Frontal cortex (tissue), 4 donors: ENCODE results near the gene ZC3HAV1. TPM values are rescaled to one million over a fixed set of nuclear protein-coding genes. Genes with fewer than 3 reads are reported as not detected.
"Not testable (repeated sequence)": the region's sequence is repeated elsewhere in the genome, so short reads cannot be mapped to it uniquely, and the experiment has no call there.

Experiments used
- DNase-seq, 2 donors: peaks; one replicate each; pipeline ENCODE4 v3.0.0; 2012; ENCODE audit warnings: low spot score in 2 of 2
- FAIRE-seq: peaks from 2 replicates; lab custom pipeline; 2012; peaks lifted over from hg19 to GRCh38; lab: Jason Lieb, UNC
- total RNA-seq: library from RNA; depleted of rRNA; stranded (reverse); fragments of >200 nt; gene quantifications from one replicate; pipeline ENCODE4 v1.2.3, GENCODE V29; 2014
- donor health status: control.
- donor health status: control.
- donor health status: control.

The ZC3HAV1 gene
- total RNA-seq, 1 donor from 2014 or later = 4.1 TPM

DNA sequence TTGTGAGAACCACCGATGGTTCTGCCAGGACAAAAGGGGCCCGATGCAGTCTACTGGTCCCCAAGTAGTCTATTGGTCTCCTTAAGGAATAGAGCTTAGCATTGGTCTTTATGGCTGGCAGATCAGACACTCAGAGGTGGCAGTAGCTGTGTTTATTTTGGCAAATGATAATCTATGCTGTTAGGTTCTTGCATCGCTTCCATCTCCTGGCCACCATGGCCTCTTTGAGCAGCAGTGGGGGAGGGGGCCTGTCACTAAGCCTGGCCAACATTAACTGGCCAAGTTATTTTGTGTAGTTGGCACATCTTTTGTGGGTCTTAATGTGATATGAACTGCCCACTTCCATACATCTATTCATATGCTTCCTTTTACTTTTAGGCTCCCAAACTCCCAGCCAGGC lies 4.5 kb upstream of the ZC3HAV1 start:
- DNase-seq = no peak
- FAIRE-seq = no peak

DNA sequence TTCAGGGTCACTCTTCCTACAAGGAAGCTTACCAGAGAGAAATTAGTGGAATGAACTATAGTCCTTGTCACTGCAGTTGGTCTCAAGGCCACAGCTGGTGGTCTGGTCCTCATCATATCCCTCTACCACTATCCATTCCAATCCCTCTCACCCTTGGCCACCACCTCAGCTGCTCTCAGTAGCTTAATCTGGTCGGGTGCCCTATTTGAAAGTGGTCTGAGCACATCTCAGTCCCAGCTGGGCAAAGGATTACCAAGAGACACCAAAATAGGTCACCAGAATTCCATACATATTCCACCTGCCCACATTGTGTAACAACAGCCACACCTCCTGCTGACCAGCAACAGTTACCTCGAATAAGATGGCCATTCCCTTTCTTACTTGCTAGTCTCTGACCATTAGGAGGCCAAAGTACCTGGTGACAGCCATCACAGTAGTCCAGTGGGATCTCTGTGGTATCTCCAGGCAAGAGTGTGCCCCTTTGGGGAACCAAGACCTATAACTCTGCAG lies 3.3 kb upstream of the ZC3HAV1 start:
- FAIRE-seq (no peak), DNase-seq (no peak)

DNA sequence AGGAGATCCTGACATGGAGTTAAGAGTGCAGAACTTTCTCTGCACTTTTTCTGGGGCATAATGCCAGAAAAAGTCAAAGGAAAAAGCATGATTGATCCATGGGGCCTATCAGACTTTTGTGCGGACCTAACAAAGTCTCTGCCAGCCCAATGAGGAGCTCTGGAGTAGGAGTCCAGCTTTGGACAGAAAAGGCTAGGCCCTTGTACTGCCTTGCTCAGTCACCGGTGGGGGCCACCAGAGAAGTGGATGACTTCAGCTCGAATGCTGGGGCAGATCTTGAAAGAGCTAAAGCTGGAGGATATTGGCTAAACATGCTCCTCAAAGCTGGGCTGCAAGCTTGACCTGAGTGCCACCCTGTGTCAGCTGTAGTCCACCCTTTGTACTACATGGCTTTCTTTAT lies 2.8 kb upstream of the ZC3HAV1 start:
- no peak for FAIRE-seq
- no peak for DNase-seq

DNA sequence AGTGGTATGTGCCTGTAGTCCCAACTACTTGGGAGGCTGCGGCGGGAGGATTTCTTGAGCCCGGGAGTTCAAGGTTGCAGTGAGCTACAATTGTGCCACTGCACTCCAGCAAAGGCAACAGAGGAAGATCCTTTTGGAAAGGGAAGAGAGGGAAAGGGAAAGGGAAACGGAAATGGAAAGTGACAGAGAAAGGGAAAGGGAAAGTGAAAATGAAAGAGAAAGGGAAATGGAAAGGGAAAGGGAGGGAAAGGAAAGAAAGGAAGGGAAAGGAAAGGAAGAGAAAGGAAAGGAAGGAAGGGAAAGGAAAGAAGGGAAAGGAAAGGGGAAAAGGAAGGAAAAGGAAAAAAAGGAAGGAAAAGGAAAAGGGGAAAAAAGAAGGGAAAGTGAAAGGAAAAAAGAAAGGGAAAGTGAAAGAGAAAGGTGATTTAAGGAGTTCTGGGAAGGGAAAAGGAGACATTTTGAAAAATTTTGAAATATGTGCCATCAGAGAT lies 2.3 kb upstream of the ZC3HAV1 start:
- no peak for FAIRE-seq
- DNase-seq = no peak

DNA sequence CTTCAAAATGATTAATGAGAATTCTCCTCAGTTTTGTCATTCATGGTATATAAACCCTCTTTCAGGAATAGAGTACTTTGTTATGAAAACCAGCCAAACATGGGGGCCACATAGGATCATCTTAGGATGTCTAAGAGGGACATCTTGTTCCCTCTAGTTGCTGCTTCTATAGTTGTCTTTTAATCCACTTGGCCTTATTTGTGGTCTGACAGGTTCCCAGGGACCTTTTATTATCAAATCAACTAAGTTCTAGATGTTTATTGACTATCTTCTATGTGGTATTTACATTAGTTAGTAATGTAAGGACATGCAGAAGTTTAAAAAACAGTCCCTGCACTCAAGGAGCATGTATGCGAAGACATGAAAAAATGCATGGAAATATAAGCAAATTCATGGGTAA lies 1.6 kb upstream of the ZC3HAV1 start:
- FAIRE-seq = no peak
- no peak for DNase-seq

DNA sequence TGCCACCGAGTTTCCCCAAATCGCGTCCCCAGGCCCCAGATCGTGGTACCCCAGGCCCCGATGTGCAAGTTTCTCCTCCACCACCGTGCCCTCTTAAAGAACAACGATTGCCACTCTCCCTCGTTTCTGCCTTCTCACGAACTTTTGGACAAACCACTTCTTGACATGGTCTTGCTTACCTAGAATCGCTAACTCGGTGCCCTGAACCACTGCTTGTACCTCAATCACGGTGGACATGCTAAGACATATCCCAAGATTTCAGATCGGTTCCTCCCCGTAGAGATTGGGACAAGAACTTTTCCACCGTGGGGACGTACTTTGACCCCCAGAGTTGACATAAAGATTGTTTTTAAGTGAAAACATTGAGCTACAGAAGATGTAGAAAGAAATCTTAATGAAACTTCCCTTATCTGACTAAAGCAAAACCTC lies 477 bp upstream of the ZC3HAV1 start:
- no peak for DNase-seq
- FAIRE-seq = no peak

DNA sequence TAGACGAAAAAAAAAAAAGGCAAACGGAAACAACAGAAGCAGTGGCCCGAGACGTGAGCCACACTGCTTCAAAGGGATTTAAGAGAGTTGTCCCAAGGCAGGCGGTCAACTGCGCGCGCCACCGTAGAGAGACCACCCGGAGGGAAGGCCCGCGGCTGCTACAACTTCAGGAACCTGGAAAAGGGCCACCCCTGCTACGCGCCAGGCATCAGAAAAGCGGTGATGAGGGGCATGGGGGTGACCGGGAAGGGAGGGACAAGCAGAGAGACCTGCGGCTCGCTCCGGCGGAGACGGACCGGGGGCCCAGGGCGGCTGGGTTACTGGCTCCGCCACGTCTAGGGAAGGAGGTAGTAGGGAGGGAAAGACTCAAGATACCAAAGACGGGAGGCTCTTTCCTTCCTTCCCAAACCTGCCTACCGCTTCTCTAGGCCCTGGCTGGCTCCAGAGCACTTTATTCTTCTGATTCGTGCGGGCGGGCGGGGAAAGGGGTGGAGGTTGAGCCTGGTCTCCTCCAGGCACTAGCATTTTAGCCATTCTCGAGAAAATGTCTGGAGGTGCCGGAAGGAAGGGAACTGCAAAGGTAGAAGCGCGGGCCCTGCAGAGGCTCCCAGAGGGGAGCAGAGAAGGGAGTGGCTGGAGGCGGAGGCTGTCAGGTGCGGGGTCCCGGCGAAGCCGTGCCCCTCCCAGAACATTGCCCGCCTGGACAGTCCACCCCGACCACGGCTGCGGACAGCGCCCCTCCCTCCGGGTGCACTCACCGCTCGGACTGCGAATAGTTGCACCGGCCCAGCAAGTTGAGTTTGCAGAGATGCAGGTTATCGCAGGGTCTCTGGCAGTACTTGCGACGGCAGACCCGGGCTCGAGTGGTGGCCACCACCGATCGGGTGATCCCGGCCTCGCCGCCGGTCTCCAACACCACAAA lies 993 bp downstream of the ZC3HAV1 start:
- no peak for FAIRE-seq

DNA sequence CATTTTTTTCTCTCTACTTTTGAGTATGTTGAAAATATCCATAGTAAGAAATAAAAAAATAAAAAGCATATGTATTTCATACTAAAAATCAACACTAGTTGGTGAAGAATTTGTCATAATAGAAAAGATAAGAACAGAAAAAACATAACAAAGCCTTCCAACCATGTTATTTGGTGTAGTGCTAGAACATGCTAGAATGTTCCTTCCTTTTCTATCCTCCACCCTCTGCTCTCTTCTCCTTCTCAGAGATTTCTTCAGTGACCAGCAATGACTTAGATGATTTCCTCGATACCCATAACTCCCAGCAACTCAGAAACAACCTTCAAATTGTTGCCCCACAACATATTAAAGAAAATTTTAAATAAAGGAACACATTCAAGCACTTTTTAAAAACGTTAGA lies 2.6 kb downstream of the ZC3HAV1 start:
- FAIRE-seq (no peak), DNase-seq (no peak)

More for the DNA sequence above, 993 bp downstream of the ZC3HAV1 start:
- no peak for DNase-seq

DNA sequence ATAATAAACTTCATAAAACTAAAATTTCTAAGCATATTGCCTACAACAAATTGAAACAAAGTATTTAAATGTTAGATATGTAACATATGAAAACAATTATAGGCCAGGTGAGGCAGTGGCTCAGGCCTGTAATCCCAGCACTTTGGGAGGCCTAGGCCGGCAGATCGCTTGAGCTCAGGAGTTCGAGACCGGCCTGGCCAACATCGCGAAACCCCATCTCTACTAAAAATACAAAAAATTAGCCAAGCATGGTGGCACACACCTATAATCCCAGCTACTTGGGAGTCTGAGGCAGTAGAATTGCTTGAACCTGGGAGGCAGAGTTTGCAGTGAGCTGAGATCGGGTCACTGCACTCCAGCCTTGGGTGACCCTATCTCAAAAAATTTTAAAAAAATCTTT lies 3.3 kb downstream of the ZC3HAV1 start:
- DNase-seq, FAIRE-seq: not testable (repeated sequence)

DNA sequence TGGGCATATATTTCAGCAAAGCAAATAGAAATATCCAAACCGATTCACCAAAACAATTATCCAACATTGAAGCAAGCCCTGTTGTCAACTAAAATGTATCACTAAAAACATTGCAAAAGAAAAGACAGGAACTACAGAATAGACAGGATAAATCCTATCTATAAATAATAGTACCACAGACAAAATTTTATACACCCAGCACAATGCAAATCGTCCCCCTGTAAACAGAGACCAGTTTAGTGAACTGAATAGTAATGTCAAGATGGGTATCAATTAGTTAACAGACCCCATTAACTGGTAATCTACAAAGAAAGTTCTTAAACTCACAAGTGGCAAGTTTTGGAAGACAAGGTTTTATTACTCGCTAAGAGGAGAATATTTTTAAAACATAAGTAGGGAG lies 4.0 kb downstream of the ZC3HAV1 start:
- FAIRE-seq (no peak), DNase-seq (no peak)

DNA sequence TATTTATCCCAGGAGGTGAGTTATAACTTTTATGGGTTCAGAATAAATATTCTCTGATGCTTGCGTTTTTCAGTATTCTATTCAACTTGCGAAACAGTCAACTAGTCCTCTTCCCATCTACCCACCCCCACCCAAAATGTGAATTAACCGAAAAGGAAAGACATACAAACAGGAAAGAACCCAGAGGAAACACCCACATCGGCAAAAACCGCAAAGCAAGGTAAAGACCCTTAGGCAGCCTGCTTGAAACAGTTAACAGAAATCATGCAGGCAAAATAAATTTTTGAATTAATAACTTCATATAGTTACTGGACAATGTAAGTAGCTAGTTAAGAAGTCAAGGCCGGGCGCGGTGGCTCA lies 5.4 kb downstream of the ZC3HAV1 start:
- DNase-seq = no peak
- FAIRE-seq = no peak

DNA sequence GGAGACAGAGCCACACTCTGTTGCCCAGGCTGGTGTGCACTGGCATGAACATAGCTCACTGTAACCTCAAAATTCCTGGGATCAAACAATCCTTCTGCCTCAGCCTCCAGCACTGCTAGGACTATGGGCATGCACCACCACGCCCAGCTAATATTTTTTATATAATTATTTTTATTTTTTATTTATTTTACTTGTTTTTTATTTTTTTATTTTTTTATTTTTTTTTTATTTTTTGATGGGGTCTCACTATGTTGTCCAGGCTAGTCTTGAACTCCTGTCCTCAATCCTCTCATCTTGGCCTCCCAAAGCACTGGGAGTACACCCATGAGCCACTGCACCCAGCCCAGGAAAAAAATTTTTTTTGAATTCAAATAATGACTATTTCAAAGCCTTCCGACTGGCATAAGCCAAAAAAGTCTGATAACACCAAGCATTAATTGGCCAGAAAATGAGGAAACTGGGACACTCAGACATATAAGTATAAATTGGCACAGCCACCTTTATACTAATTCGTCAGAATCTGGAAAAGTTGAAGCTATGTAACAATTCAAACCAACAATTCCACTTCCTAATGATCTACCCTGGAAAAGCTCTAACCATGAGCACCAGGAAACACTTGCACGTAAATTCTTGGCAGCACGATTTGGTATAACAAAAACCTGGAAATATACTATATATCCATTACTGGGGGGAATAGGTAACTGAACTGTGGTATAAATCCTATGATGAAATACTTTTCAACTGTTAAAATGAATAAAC lies 6.3 kb downstream of the ZC3HAV1 start:
- FAIRE-seq = no peak
- no peak for DNase-seq

DNA sequence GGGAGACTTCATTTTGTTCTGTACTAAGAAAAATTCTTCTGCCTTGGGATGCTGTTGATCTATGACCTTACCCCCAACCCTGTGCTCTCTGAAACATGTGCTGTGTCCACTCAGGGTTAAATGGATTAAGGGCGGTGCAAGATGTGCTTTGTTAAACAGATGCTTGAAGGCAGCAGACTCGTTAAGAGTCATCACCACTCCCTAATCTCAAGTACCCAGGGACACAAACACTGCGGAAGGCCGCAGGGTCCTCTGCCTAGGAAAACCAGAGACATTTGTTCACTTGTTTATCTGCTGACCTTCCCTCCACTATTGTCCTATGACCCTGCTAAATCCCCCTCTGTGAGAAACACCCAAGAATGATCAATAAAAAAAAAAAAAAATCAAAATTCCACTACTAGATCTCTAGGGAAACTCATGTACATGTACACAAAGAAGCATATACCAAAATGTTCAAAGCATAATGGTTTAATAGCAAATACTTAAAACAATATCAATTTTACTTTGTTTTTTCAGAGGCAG lies 7.8 kb downstream of the ZC3HAV1 start:
- not testable (repeated sequence) for DNase-seq, FAIRE-seq

DNA sequence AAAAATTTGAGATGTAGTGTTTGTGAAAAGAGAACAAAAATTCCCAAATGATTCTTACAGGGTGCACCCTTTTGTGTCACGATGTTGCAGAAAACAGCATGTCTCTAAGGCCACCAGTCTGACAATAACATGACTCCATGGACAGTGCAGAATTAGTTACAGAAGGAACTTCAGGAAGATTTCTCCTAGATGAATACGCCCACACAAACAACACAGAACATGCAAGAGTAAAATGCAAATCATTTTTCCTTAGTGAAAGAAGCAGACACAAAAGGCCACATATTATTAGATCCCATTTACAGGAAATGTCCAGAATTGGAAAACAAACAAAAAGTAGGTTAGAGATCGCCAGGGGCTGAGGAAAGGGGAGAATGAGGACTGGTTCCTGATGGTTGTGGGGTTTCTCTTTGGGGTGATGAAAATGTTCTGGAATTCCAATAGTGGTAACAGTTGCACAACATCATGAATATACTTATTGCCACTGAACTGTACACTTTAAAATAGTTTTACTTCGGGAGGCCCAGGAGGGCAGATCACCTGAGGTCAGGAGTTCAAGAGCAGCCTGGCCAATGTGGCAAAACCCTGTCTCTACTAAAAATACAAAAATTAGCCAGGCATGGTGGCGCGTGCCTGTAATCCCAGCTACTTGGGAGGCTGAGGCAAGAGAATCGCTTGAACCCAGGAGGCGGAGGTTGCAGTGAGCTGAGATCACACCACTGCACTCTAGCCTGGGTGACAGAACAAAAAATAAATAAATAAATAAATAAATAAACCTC lies 10.2 kb downstream of the ZC3HAV1 start:
- FAIRE-seq (no peak), DNase-seq (no peak)

DNA sequence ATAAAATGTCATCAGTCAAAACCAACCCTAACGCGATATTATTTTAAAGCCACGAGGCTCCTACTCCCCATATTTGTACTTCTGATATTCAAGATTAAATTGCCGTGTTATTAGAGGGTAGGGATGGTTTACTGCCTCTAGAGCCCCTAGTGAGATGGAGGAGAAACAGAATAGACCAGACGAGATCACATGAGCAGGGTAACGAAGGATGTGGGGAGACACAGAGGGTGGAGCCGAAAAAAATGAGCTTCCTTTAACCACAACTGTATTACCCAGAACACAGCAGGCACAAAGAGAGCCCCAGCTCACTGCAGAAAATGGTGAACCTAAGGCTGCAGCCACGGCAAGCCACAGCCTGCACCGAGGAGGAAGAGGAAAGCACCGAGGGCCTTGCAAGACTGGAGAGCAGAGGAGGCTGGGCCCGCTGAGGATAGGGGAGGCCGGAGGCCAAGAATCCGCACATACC lies 14.3 kb downstream of the ZC3HAV1 start:
- FAIRE-seq (no peak), DNase-seq (no peak)

DNA sequence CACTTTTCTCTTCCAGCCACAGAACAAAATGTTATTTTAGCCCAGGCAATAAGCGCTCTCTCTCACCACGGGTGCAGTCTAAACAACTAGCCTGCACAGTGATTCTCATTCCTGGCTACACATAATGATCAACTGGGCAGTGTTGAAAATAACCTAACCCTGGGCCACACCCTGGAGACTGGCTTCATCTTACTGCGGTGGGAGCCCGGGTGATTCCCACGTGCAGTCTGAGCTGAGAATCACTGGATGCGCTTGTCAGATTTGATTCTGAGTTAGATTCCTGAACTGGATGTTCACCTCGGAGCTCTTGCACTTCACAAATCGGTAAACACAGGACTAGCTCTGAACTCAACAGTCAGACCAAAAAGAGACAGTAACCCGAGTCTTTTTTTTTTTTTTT lies 14.9 kb downstream of the ZC3HAV1 start:
- DNase-seq (no peak), FAIRE-seq (no peak)

DNA sequence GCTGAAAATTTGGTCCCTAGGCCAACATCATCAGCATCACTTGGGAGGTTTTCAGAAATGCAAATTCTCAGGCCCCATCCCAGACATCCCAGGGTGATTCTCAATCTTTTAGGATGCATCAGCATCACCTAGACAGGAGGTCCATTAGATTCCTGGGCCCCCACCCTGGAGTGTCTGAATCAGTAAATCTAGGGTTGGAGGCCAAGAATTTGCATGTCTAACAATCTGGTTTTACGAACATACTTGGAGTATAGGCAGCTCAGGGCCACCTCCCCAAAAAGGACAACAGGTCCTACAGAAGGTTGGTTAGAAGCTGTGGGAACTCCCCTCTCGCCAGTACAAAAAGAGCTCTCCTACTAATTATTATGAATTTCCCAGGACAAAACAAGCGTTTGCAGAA lies 15.5 kb downstream of the ZC3HAV1 start:
- DNase-seq (no peak), FAIRE-seq (no peak)

DNA sequence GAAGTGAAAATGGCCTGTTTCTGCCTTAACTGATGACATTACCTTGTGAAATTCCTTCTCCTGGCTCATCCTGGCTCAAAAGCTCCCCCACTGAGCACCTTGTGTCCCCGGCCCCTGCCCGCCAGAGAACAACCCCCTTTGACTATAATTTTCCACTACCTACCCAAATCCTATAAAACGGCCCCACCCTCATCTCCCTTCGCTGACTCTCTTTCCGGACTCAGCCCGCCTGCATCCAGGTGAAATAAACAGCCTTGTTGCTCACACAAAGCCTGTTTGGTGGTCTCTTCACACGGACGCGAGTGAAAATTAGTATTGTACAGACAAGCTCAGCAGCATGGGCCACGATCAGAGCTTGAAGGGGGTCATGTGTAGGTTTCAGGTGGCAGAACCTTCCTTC lies 16.0 kb downstream of the ZC3HAV1 start:
- not testable (repeated sequence) for FAIRE-seq, DNase-seq

DNA sequence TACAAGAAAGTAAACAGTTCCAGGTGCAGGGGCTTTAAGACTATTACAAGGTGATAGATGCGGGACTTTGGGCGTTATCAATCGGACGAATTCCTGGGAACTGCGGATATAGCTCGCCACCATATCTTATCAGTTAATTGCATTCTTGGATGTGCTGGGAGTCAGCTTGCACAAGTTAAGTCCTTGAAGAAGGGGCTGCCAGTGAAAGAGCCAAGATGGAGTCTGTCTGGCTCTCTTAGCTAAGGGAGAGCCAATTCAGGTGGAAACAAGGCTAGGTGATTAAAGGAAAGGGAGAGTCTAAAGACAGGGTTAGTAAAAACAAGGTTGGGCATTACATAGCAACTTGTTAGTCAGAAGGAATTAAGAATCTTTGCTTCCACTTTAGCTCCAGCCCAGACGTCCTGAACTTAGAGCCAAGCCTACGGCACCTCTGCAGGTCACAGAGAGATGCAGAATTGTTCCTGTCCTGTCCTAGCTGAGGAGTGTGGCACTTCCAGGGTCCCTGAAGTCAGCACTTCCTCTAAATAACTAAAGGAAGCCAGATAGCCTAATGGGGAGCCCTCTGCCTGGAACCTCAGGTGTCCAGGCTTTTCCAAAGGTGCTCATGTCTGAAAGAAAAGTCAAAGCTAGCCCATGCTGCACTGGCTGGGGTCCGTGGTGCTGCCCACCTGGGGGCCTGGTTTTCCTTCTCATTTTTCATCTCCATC lies 17.3 kb downstream of the ZC3HAV1 start:
- DNase-seq = no peak
- no peak for FAIRE-seq
